Choroid plexus epithelial cell (primary cell): ENCODE results near the gene SYNCRIP.
"Not testable (repeated sequence)": the region's sequence is repeated elsewhere in the genome, so short reads cannot be mapped to it uniquely, and the experiment has no call there.

Experiments used
- DNase-seq: peaks from one replicate; pipeline ENCODE4 v3.0.0-alpha.2; 2010; ENCODE audit warnings: low read depth
- H3K4me3 ChIP-seq: 2 replicates; pipeline ENCODE4 v1.5.1; 2011; ENCODE audit warnings: low read depth, mild to moderate bottlenecking, control low read depth, low read length, moderate library complexity
- TF ChIP-seq, protein P1 (sequence below): conservative IDR thresholded peaks from 2 replicates; pipeline ENCODE4 v1.5.1; 2011; ENCODE audit warnings: low read depth, mild to moderate bottlenecking, control low read depth, inconsistent platforms, low read length, moderate library complexity

The SYNCRIP gene

DNA sequence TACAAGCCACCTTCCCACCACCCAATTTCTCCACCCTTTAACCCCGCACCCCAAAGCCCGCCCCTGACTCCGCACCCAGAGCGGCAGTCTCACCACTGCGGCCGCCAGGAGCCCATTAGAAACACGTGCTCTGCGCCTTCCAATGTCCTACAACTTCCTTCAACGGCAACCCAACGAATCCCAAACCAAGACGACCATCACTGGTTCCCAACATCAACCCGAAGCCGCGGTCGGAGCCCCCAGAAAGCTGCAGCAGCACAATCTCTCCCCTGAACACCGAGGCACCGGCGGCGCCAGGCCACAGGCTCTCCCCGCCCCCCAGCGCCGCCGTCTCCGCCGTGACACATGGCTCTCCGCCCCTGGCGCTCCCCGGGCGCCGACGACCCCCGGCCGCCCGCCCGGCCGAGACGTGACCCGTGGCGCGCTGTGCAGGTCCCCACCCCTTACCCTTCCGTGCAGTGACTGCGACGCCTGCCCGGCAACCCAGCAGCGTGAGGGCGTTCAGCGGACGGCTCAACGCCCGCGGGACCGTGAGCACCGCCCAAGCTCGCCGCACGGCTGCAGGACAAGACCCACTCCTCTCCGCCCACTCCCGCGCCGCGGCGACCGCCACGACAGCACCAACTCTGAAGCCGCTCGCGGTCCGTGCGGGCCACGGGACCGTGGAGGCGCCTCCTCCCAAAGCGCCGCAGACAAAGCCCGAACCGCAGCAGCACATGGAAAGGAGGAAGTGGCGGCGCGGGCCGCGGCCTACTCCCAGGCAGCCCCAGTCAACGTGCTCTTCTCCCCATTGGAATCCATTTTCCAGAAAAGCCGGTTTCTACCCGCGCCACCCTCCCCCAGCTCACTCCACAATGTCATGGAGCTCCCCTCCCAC is 551 bp downstream of the SYNCRIP start:
- H3K4me3 ChIP-seq = peak overlapping the region; percentile 93
- peak; percentile 65 for DNase-seq
- TF ChIP-seq, protein P1, sequence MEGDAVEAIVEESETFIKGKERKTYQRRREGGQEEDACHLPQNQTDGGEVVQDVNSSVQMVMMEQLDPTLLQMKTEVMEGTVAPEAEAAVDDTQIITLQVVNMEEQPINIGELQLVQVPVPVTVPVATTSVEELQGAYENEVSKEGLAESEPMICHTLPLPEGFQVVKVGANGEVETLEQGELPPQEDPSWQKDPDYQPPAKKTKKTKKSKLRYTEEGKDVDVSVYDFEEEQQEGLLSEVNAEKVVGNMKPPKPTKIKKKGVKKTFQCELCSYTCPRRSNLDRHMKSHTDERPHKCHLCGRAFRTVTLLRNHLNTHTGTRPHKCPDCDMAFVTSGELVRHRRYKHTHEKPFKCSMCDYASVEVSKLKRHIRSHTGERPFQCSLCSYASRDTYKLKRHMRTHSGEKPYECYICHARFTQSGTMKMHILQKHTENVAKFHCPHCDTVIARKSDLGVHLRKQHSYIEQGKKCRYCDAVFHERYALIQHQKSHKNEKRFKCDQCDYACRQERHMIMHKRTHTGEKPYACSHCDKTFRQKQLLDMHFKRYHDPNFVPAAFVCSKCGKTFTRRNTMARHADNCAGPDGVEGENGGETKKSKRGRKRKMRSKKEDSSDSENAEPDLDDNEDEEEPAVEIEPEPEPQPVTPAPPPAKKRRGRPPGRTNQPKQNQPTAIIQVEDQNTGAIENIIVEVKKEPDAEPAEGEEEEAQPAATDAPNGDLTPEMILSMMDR = peak; percentile 24

DNA sequence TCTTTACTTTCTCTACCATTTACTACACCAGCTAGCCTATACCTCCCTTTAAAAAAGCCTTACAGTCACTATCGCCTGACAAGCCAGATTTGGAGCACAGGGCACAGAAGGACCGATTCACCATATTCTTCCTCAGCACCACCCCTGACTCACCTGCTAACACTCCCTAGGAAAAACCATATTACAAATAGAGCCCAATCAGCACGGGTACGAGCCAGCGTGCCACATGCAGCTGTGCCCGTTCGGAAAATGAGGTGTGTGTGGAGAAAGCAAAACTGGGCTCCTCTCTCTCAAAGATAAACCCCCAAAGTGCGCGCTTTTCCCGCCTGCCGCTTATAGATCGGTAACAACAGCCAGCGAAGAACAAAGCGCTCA is 1.2 kb downstream of the SYNCRIP start:
- DNase-seq = peak; percentile 2
- H3K4me3 ChIP-seq = peak overlapping the region; percentile 93
- TF ChIP-seq, protein P1 = no peak

DNA sequence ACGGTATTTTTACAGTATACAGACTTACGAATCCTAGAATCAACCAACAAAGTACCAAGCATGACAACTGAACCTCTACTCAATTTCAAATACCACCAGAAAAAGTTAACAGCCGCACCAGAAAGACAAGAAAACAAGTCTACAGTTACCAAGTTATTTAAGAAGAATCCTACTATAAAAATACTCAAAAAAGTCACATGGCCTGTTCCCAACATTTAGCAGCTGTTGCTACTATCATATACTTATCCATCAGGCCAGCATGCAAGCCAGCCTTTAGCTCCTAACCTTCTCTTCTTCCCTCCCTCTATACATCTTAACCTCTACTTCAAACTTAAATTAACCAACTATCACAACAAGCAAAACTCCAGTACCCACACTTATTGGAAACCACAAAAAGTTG is 1.9 kb downstream of the SYNCRIP start:
- TF ChIP-seq, protein P1 = no peak
- H3K4me3 ChIP-seq = peak overlapping the region; percentile 93
- peak; percentile 38 for DNase-seq

DNA sequence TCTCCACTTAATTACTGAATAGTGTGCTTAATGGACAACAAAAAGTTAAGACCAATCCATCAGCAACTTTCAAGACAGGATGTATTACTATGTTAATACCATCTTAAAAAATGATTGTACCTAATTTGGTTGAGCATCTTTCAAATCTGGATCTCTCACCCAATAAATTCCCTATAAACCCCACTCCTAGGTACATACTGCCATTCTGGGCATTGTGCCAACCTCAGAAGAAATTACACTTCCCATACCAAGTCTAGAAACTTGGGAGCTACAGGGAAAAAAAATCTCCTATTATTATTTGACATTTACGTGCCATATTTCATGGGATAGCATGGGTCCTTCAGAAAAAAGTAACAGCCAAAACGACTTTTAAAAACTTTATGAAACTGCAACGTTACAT is 5.1 kb downstream of the SYNCRIP start:
- TF ChIP-seq, protein P1 = no peak
- H3K4me3 ChIP-seq = no peak overlapping the region

DNA sequence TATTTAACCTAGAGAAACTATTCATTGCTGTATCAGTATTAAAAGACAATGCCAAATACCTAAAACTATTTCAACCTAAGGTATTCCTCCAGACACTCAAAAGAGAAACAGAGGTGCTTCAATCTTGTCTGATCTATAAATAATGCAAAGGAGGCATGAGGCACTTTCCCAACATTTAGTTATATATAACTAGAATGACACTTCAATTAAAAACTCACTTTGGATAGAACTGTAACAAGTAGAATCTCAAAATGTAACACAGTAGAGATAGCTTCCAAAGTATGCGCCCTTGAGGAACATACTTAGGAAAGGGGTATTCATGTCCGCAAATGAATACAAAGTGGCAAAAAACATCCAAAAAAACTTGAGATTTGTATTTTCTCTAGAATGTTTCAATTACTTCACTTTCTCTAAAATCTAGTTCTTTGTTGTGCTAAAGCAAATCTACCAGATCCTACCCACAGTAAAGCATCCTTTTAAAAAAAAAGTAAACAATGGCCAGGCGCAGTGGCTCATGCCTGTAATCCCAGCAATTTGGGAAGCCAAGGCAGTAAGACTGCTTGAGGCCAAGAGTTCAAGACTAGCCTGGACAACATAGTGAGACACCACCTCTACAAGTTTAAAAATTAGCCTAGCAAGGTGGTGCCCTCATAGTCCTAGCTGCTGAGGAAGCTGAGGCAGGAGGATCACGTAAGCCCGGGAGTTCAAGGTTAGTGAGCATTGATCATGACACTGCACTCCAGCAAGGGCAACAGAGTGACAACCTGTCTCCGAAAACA is 10.3 kb downstream of the SYNCRIP start:
- no peak overlapping the region for H3K4me3 ChIP-seq
- TF ChIP-seq, protein P1 = no peak
- no peak for DNase-seq

More for the DNA sequence above, 5.1 kb downstream of the SYNCRIP start:
- DNase-seq = no peak

DNA sequence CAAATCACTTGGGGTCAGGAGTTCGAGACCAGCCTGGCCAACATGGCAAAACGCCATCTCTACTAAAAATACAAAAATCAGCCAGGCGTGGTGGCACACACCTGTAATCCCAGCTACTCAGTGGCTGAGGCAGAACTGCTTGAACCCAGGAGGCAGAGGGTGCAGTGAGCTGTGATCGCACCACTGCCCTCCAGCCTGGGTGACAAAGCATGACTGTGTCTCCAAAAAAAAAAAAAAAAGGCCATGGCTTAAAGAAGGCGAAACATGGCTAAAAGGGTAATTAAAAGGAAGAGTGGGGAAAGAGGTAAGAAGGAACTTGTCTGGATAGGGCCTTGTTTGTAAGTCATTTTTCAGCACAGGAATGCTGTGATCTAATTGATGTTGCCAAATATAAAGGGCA is 11.6 kb downstream of the SYNCRIP start:
- H3K4me3 ChIP-seq = not testable (repeated sequence)
- peak; percentile 23 for DNase-seq

DNA sequence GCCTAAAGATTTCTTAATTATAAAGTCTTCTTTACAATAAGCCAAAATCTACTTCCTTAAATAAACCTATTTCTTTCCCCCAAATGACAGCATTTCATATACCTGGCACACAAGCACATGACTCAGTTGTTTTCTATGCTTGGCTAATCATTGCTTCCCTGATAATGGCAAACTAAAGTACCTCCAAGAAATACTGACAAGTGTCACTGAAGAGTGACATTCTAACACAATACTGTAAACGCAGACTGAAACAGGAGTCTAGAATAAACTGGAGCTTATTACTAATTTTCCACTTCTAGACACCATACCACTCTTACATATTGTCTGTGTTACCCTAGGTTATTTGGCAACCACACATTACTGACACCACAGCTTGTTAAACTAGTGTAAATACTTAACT is 14.3 kb downstream of the SYNCRIP start:
- DNase-seq = no peak
- H3K4me3 ChIP-seq = no peak overlapping the region
- TF ChIP-seq, protein P1 = no peak
